ENCODE data around the gene STX16.

DNA sequence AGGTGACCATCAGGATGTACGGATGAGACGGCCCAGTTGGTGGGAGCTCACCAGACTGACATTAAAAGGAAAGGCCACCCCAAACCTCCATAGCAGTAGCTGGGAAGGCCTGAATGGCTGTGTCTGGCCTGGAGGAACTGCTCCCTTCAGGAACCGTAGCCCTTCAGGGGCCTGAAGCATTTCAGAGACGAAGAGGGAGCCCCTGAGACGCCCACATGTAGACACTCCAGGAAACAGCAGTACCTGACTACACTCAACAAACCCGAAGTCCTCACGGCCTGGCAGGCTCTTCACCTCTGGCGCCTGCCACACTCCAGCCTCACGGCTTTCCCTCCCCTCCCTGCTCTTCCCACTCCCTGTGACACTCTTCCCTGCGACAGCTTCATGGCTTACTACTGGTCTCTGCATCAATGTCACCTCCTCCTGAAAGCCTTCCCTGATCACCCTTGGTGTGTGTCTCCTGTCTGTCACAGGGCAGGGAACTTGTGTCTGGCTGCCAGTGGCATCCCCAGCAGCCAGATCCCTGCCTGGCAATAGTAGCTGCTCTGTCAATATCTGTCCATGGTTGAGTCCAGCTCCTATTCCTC is 14.6 kb upstream of the STX16 start:
- TF ChIP-seq CTCF (IDR thresholded peaks at IDR 0.05) (no peak), POLR2A (IDR thresholded peaks at IDR 0.05) (no peak), EP300 (IDR thresholded peaks at IDR 0.05) (no peak), POLR2AphosphoS5 (IDR thresholded peaks at IDR 0.05) (no peak)

All from stomach (tissue), 4 donors.